GM23338 (cell line): ENCODE measurements around the gene PGAM1. TPM values are rescaled to one million over a fixed set of nuclear protein-coding genes. Genes with fewer than 3 reads are reported as not detected.
A peak's percentile ranks its signal among the peaks of the same experiment; 100 is the strongest.

Experiments used
- ATAC-seq: fragments of 200-7000 bp; cut with Tn5 transposase; 3 replicates; pipeline ENCODE4 v1.9.1; 2020
- DNase-seq: peaks from one replicate; pipeline ENCODE4 v3.0.0-alpha.2; 2015; ENCODE audit warnings: low spot score
- H2AFZ ChIP-seq: fragments of 200-600 bp; sonication (generic); 2 replicates; pipeline ENCODE4 v1.8.0; 2016; ENCODE audit warnings: antibody characterized with exemption, mild to moderate bottlenecking, moderate library complexity
- H3F3A ChIP-seq: fragments of 200-600 bp; sonication (generic); replicated peaks from 2 replicates; pipeline ENCODE4 v1.8.0; 2017; ENCODE audit warnings: antibody characterized with exemption, mixed run types, low read depth
- H3K27ac ChIP-seq: fragments of 200-600 bp; sonication (generic); 2 replicates; pipeline ENCODE4 v1.6.1; 2016; ENCODE audit warnings: low read depth
- H3K27me3 ChIP-seq: fragments of 200-600 bp; sonication (generic); 2 replicates; pipeline ENCODE4 v1.8.0; 2016; ENCODE audit warnings: mild to moderate bottlenecking, mixed run types, moderate library complexity; ENCODE audit not compliant: insufficient read depth
- H3K36me3 ChIP-seq: fragments of 200-600 bp; sonication (generic); 2 replicates; pipeline ENCODE4 v1.8.0; 2016; ENCODE audit warnings: mild to moderate bottlenecking; ENCODE audit not compliant: insufficient read depth
- H3K4me1 ChIP-seq: fragments of 200-600 bp; sonication (generic); 2 replicates; pipeline ENCODE4 v1.8.0; 2016; ENCODE audit warnings: mild to moderate bottlenecking, moderate library complexity; ENCODE audit not compliant: insufficient read depth
- H3K4me2 ChIP-seq: fragments of 200-600 bp; sonication (generic); 2 replicates; pipeline ENCODE4 v1.7.1; 2017; ENCODE audit warnings: mixed run types
- H3K4me3 ChIP-seq: fragments of 200-600 bp; sonication (generic); 2 replicates; pipeline ENCODE4 v1.6.1; 2016; ENCODE audit warnings: mixed run types
- H3K79me2 ChIP-seq: fragments of 200-600 bp; sonication (generic); replicated peaks from 2 replicates; pipeline ENCODE4 v1.8.0; 2017; ENCODE audit warnings: mild to moderate bottlenecking; ENCODE audit not compliant: insufficient read depth
- H3K9me2 ChIP-seq: fragments of 200-600 bp; sonication (generic); 2 replicates; pipeline ENCODE4 v1.8.0; 2017; ENCODE audit not compliant: insufficient read depth
- H4K20me1 ChIP-seq: fragments of 200-600 bp; sonication (generic); replicated peaks from 2 replicates; pipeline ENCODE4 v1.8.0; 2017; ENCODE audit warnings: mild to moderate bottlenecking; ENCODE audit not compliant: insufficient read depth
- H3K27ac Mint-ChIP-seq: 2 replicates; pipeline ENCODE4 v1.8.0; 2020; ENCODE audit warnings: inconsistent platforms, mild to moderate bottlenecking, moderate library complexity, mixed read lengths
- H3K27me3 Mint-ChIP-seq: 3 replicates; pipeline ENCODE4 v1.8.0; 2022; ENCODE audit warnings: low read depth, mild to moderate bottlenecking, moderate library complexity, mixed read lengths, inconsistent platforms; ENCODE audit not compliant: insufficient read depth, poor library complexity
- H3K36me3 Mint-ChIP-seq: 3 replicates; pipeline ENCODE4 v1.8.0; 2021; ENCODE audit warnings: low read depth, mild to moderate bottlenecking, inconsistent platforms, moderate library complexity, mixed read lengths
- H3K4me1 Mint-ChIP-seq: 3 replicates; pipeline ENCODE4 v1.8.0; 2020; ENCODE audit warnings: mild to moderate bottlenecking, inconsistent platforms, mixed read lengths
- H3K4me3 Mint-ChIP-seq: 3 replicates; pipeline ENCODE4 v1.8.0; 2021; ENCODE audit warnings: moderate library complexity, mild to moderate bottlenecking, inconsistent platforms, mixed read lengths
- H3K9me3 Mint-ChIP-seq: 3 replicates; pipeline ENCODE4 v1.8.0; 2020; ENCODE audit warnings: moderate library complexity, mild to moderate bottlenecking, inconsistent platforms, mixed read lengths
- CREB1 ChIP-seq: fragments of 250-450 bp; sonication (Bioruptor Pico); IDR thresholded peaks from 2 replicates; pipeline ENCODE4 v1.5.0; 2020; ENCODE audit warnings: low read depth, mild to moderate bottlenecking, moderate library complexity
- CTCF ChIP-seq, 2 experiments: fragments of 200-600 bp in 1 of 2; sonication (generic) in 1 of 2; conservative IDR thresholded peaks; 2 replicates each; pipeline versions ENCODE4 v1.5.1 to v1.6.1; 2016 to 2017; ENCODE audit warnings: antibody characterized with exemption in 2 of 2, low read depth in 2 of 2, mild to moderate bottlenecking in 2 of 2, moderate library complexity in 1 of 2
- EZH2 ChIP-seq: fragments of 200-600 bp; sonication (generic); IDR thresholded peaks from one replicate; pipeline ENCODE4 v1.8.0; 2017; ENCODE audit warnings: antibody characterized with exemption, mild to moderate bottlenecking, low read depth; ENCODE audit not compliant: unreplicated experiment
- EZH2phosphoT487 ChIP-seq: fragments of 200-600 bp; sonication (generic); IDR thresholded peaks from one replicate; pipeline ENCODE4 v1.8.1; 2018; ENCODE audit warnings: antibody characterized with exemption; ENCODE audit not compliant: unreplicated experiment
- JUNB ChIP-seq: IDR thresholded peaks from one replicate; pipeline ENCODE4 v1.6.1; 2016; ENCODE audit warnings: antibody characterized with exemption; ENCODE audit not compliant: unreplicated experiment
- NANOG ChIP-seq: IDR thresholded peaks from 2 replicates; pipeline ENCODE4 v1.6.1; 2016; ENCODE audit warnings: antibody characterized with exemption, borderline replicate concordance
- POLR2AphosphoS5 ChIP-seq: IDR thresholded peaks from 2 replicates; pipeline ENCODE4 v1.6.1; 2016; ENCODE audit warnings: antibody characterized with exemption, low read depth
- REST ChIP-seq: IDR thresholded peaks from one replicate; pipeline ENCODE4 v1.6.1; 2018; ENCODE audit warnings: antibody characterized with exemption; ENCODE audit not compliant: unreplicated experiment
- ZNF331 ChIP-seq: fragments of 250-450 bp; sonication (Bioruptor Pico); IDR thresholded peaks from 2 replicates; pipeline ENCODE4 v1.5.0; 2020; ENCODE audit warnings: low read depth, mild to moderate bottlenecking, moderate library complexity
- ZNF462 ChIP-seq: fragments of 250-450 bp; sonication (Bioruptor Pico); IDR thresholded peaks from 2 replicates; pipeline ENCODE4 v1.5.0; 2020; ENCODE audit warnings: mild to moderate bottlenecking, moderate library complexity
- polyA plus RNA-seq: library from polyadenylated mRNA; unstranded; fragments of >200 nt; fragmentation: Nextera tagmentation; extraction: Ambion mirVana; gene quantifications from 2 replicates; pipeline ENCODE4 v1.2.1, GENCODE V29; 2016
- total RNA-seq: library from RNA; depleted of rRNA; stranded (reverse); fragments of >200 nt; shearing (Covaris generic); gene quantifications from 2 replicates; pipeline ENCODE4 v1.2.3, GENCODE V29; 2014

Gene PGAM1
- total and polyA plus RNA-seq, 2 experiments from 2014 or later, result 497 to 930 TPM

- TF ChIP-seq REST, result no peak
These were observed 16.3 kb downstream of the PGAM1 start (continued) for GRCh38 chr10:97442277-97442676.

- TF ChIP-seq NANOG (no peak), JUNB (no peak), CTCF (conservative IDR thresholded peaks at IDR 0.05; ENCODE audit: low read depth in 2 of 2) (no peak), ZNF462 (CRISPR knock-in tag) (no peak), POLR2AphosphoS5 (no peak), CREB1 (CRISPR knock-in tag) (no peak), EZH2 (no peak), ZNF331 (CRISPR knock-in tag) (no peak), EZH2phosphoT487 (no peak)
- DNase-seq (no peak), ATAC-seq (no peak)
- Histone ChIP-seq H3K79me2 (peaks cover 48% of the 10 kb centered on the region), H4K20me1 (peaks cover 14% of the 10 kb centered on the region), H3K27ac (0 out of 2 replicates have a peak overlapping the region, but pooled peaks have one; percentile 20), H3K4me1 (peaks cover 11% of the 10 kb centered on the region), H2AFZ (no peak overlapping the region), H3K36me3 (peaks cover 18% of the 10 kb centered on the region; the same call in 1 of the 2 replicates), H3K4me2 (peak overlapping the region; percentile 85; the same call in 1 of the 2 replicates), H3F3A (0 out of 2 replicates have a peak, but pooled peaks cover 3% of the 10 kb centered on the region), H3K4me3 (peak overlapping the region; percentile 88; the same call in 1 of the 2 replicates), H3K27me3 (no peaks in the 10 kb centered on the region), H3K9me2 (no peaks in the 10 kb centered on the region)
- H3K27me3 Mint-ChIP-seq, result peaks cover 3% of the 10 kb centered on the region
- H3K4me3 Mint-ChIP-seq, result peak overlapping the region; percentile 93
- no peaks in the 10 kb centered on the region for H3K9me3 Mint-ChIP-seq
- H3K27ac Mint-ChIP-seq, result no peak overlapping the region
- H3K4me1 Mint-ChIP-seq, result peaks cover 12% of the 10 kb centered on the region
- peaks cover 38% of the 10 kb centered on the region for H3K36me3 Mint-ChIP-seq
These were observed 18.2 kb downstream of the PGAM1 start for GRCh38 chr10:97444212-97444611.
